ENCODE data around the gene COL4A6. TPM values are rescaled to one million over a fixed set of nuclear protein-coding genes. Genes with fewer than 3 reads are reported as not detected.

The COL4A6 gene
- total RNA-seq, 3 donors from 2014 or later (not counting 1 experiment from before 2014, with no cell fraction given), result not detected

DNA sequence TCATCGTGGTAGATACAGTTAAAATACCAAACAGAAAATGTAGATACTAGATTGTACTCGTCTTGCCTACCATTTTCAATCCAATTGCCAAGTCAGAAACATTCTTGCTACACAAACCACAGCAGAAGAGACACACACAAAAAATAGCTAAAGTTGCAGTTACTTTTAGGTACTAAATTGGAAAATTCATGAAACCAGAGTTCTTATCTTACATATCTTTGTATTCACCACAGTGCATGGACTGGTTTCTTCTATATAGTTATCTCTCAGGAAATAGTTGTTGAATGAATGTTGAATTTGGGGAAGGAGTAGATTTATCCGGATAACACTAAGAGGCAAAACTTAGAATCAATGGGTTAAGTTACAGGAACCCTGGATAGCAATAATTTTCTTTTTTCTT is 15.6 kb upstream of the COL4A6 start:
- no peak for ATAC-seq
- H3K4me1 Mint-ChIP-seq, result no peaks in the 10 kb centered on the region

DNA sequence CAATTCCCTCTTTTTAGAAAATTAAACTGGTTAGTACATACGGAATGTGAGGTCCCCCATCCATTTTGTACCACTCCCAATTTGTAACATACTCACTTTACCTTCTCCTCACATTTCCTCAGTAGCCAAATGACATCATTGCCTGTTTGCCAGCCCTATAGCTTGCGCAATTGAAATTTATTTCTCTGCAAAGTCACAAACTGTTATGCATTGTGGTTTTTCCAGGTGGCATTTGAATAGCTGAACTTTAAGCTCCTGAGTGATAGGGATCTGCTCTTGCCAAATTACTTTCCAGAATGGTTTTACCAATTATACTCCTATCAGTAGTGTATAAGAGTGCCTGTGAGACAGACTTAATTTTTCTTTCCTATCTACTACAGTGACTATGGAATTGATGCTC is 9.1 kb upstream of the COL4A6 start:
- DNase-seq (no peak), ATAC-seq (no peak)
- Histone ChIP-seq H3K4me3 (ENCODE audit: low read length) (no peak overlapping the region), H3K27ac (ENCODE audit: low read length) (no peak overlapping the region), H3K9me3 (ENCODE audit: control insufficient read depth, insufficient read depth, low read length) (no peaks in the 10 kb centered on the region), H3K4me1 (ENCODE audit: control insufficient read depth, insufficient read depth, low read length) (no peaks in the 10 kb centered on the region), H3K36me3 (ENCODE audit: control insufficient read depth, insufficient read depth, low read length) (no peaks in the 10 kb centered on the region), H3K27me3 (ENCODE audit: control insufficient read depth, insufficient read depth, low read length) (no peaks in the 10 kb centered on the region)
- no peaks in the 10 kb centered on the region for H3K9me3 Mint-ChIP-seq
- no peak overlapping the region for H3K4me3 Mint-ChIP-seq
- intact Hi-C loops (cut with micrococcal nuclease), result no loop called here
- no peaks in the 10 kb centered on the region for H3K4me1 Mint-ChIP-seq
- no peaks in the 10 kb centered on the region for H3K36me3 Mint-ChIP-seq
- WGBS (ENCODE audit: insufficient coverage), result 95% methylated on average over 2 of the region's 2 CpGs
- H3K27ac Mint-ChIP-seq, result no peak overlapping the region
- peaks cover 0 to 14% of the 10 kb centered on the region in 2 donors for H3K27me3 Mint-ChIP-seq (ENCODE audit: low read depth in 2 of 2)
- TF ChIP-seq, protein P1, sequence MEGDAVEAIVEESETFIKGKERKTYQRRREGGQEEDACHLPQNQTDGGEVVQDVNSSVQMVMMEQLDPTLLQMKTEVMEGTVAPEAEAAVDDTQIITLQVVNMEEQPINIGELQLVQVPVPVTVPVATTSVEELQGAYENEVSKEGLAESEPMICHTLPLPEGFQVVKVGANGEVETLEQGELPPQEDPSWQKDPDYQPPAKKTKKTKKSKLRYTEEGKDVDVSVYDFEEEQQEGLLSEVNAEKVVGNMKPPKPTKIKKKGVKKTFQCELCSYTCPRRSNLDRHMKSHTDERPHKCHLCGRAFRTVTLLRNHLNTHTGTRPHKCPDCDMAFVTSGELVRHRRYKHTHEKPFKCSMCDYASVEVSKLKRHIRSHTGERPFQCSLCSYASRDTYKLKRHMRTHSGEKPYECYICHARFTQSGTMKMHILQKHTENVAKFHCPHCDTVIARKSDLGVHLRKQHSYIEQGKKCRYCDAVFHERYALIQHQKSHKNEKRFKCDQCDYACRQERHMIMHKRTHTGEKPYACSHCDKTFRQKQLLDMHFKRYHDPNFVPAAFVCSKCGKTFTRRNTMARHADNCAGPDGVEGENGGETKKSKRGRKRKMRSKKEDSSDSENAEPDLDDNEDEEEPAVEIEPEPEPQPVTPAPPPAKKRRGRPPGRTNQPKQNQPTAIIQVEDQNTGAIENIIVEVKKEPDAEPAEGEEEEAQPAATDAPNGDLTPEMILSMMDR (IDR thresholded peaks at IDR 0.05), result no peak

More for the DNA sequence above, 15.6 kb upstream of the COL4A6 start:
- Mint-ChIP-seq H3K27me3 (ENCODE audit: low read depth in 2 of 2) (no peaks in the 10 kb centered on the region), H3K36me3 (no peaks in the 10 kb centered on the region), H3K4me3 (no peak overlapping the region), H3K27ac (no peak overlapping the region), H3K9me3 (no peaks in the 10 kb centered on the region)
- TF ChIP-seq, protein P1 (IDR thresholded peaks at IDR 0.05), result no peak
- Histone ChIP-seq H3K27ac (ENCODE audit: low read length) (no peak overlapping the region), H3K9me3 (ENCODE audit: control insufficient read depth, insufficient read depth, low read length) (no peaks in the 10 kb centered on the region), H3K27me3 (ENCODE audit: control insufficient read depth, insufficient read depth, low read length) (no peaks in the 10 kb centered on the region), H3K4me3 (ENCODE audit: low read length) (no peak overlapping the region), H3K36me3 (ENCODE audit: control insufficient read depth, insufficient read depth, low read length) (no peaks in the 10 kb centered on the region), H3K4me1 (ENCODE audit: control insufficient read depth, insufficient read depth, low read length) (no peaks in the 10 kb centered on the region)
- no CpG with 5 or more reads among the region's 3 CpGs for WGBS (ENCODE audit: insufficient coverage)
- intact Hi-C loops (cut with micrococcal nuclease), result no loop called here
- DNase-seq, result no peak

DNA sequence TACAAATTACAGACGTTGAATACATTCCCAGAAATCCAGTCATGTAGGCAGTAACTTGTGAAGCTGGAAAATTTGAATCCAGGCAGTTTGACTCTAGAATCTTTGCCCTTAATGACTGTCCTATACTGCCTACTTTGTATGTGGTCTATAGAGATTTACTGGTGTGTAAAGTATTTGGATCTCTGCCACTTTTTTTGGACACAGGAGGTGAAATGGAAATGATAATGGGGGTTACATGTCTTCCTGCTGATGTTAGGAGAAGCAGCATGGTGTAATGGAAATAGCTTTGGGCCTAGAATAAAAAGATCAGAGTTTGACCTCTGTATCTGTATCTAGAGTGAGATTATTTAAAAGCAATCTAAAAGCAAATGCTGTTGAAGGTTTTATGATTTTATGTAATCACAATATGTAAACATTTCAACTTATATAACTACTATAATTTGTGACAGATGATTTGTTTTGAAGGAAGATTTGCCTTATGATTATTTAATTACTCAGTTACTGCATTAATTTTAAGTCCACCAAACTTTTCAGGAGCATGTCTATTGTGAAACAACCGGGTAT is 4.8 kb upstream of the COL4A6 start:
- DNase-seq, result no peak
- Histone ChIP-seq H3K4me3 (ENCODE audit: low read length) (no peak overlapping the region), H3K27ac (ENCODE audit: low read length) (no peak overlapping the region), H3K9me3 (ENCODE audit: control insufficient read depth, insufficient read depth, low read length) (no peaks in the 10 kb centered on the region), H3K36me3 (ENCODE audit: control insufficient read depth, insufficient read depth, low read length) (no peaks in the 10 kb centered on the region), H3K4me1 (ENCODE audit: control insufficient read depth, insufficient read depth, low read length) (peaks cover 4% of the 10 kb centered on the region), H3K27me3 (ENCODE audit: control insufficient read depth, insufficient read depth, low read length) (no peaks in the 10 kb centered on the region)
- no peak overlapping the region for H3K27ac Mint-ChIP-seq
- no peak overlapping the region for H3K4me3 Mint-ChIP-seq
- intact Hi-C loops (cut with micrococcal nuclease), result no loop called here
- H3K9me3 Mint-ChIP-seq, result peaks cover 0 to 2% of the 10 kb centered on the region in 2 donors
- TF ChIP-seq, protein P1 (IDR thresholded peaks at IDR 0.05), result no peak
- ATAC-seq, result no peak
- no peaks in the 10 kb centered on the region for H3K4me1 Mint-ChIP-seq
- peaks cover 9 to 44% of the 10 kb centered on the region in 2 donors for H3K27me3 Mint-ChIP-seq (ENCODE audit: low read depth in 2 of 2)
- no CpG with 5 or more reads among the region's 2 CpGs for WGBS (ENCODE audit: insufficient coverage)
- peaks cover 10% of the 10 kb centered on the region for H3K36me3 Mint-ChIP-seq

Data from natural killer cell (primary cell).